Measurements from ENCODE around the gene KRT5.

- TF ChIP-seq ISL1 (CRISPR knock-in tag; IDR thresholded peaks at IDR 0.05) (no peak), PPARA (CRISPR knock-in tag; IDR thresholded peaks at IDR 0.05; ENCODE audit: borderline replicate concordance) (no peak), PATZ1 (CRISPR knock-in tag; IDR thresholded peaks at IDR 0.05; ENCODE audit: borderline replicate concordance) (no peak), ZFP30 (CRISPR knock-in tag; IDR thresholded peaks at IDR 0.05) (no peak), ZNF70 (CRISPR knock-in tag; IDR thresholded peaks at IDR 0.05) (no peak), ARNTL (CRISPR knock-in tag; IDR thresholded peaks at IDR 0.05; ENCODE audit: borderline replicate concordance, low read depth) (no peak), ZNF565 (CRISPR knock-in tag; conservative IDR thresholded peaks at IDR 0.05; ENCODE audit: low read depth) (no peak), OSR1 (CRISPR knock-in tag; IDR thresholded peaks at IDR 0.05) (no peak)
Measured at GRCh38 chr12:52542785-52543318, 22.7 kb upstream of the KRT5 start.

All from SK-N-SH treated with all-trans-retinoic acid at 6 μM for 48 hours (cell line).